OCI-M2 (cell line): ENCODE results near the gene DIS3L2.

Source experiments
- DNase-seq: peaks from one replicate; lab custom pipeline; 2025; ENCODE audit not compliant: unreplicated experiment; lab: John Stamatoyannopoulos, UW

Gene DIS3L2

GRCh38 chr2:232219932-232220331, 258.4 kb downstream of the DIS3L2 start:
- no peak for DNase-seq

- DNase-seq = no peak
These were observed 263.9 kb downstream of the DIS3L2 start for GRCh38 chr2:232225429-232225828.

- DNase-seq = no peak
These were observed 264.4 kb downstream of the DIS3L2 start for GRCh38 chr2:232225895-232226294.

GRCh38 chr2:232228332-232228731, 266.8 kb downstream of the DIS3L2 start:
- DNase-seq = no peak

- no peak for DNase-seq
These were observed 267.7 kb downstream of the DIS3L2 start for GRCh38 chr2:232228971-232229894.

GRCh38 chr2:232229911-232230310, 268.4 kb downstream of the DIS3L2 start:
- DNase-seq = no peak

- no peak for DNase-seq
These were observed 269.0 kb downstream of the DIS3L2 start for GRCh38 chr2:232230560-232230959.

- DNase-seq = no peak
These were observed 270.0 kb downstream of the DIS3L2 start for GRCh38 chr2:232231554-232231953.

- no peak for DNase-seq
These were observed 271.4 kb downstream of the DIS3L2 start for GRCh38 chr2:232232915-232233314.

GRCh38 chr2:232234922-232235615, 273.6 kb downstream of the DIS3L2 start:
- no peak for DNase-seq

GRCh38 chr2:232235716-232236115, 274.2 kb downstream of the DIS3L2 start:
- DNase-seq = no peak

- no peak for DNase-seq
These were observed 274.7 kb downstream of the DIS3L2 start for GRCh38 chr2:232236200-232236599.

GRCh38 chr2:232237464-232237863, 276.0 kb downstream of the DIS3L2 start:
- DNase-seq = no peak

- no peak for DNase-seq
These were observed 276.6 kb downstream of the DIS3L2 start for GRCh38 chr2:232238108-232238507.

GRCh38 chr2:232238596-232238995, 277.1 kb downstream of the DIS3L2 start:
- no peak for DNase-seq

GRCh38 chr2:232239951-232240681, 278.6 kb downstream of the DIS3L2 start:
- no peak for DNase-seq

- DNase-seq = no peak
These were observed 279.4 kb downstream of the DIS3L2 start for GRCh38 chr2:232240906-232241305.

GRCh38 chr2:232242316-232242715, 280.8 kb downstream of the DIS3L2 start:
- DNase-seq = no peak

GRCh38 chr2:232245111-232245510, 283.6 kb downstream of the DIS3L2 start:
- no peak for DNase-seq

GRCh38 chr2:232246245-232246644, 284.7 kb downstream of the DIS3L2 start:
- no peak for DNase-seq

- no peak for DNase-seq
These were observed 287.6 kb downstream of the DIS3L2 start for GRCh38 chr2:232249096-232249495.
